ENCODE data around the gene LDLRAD2.

DNA sequence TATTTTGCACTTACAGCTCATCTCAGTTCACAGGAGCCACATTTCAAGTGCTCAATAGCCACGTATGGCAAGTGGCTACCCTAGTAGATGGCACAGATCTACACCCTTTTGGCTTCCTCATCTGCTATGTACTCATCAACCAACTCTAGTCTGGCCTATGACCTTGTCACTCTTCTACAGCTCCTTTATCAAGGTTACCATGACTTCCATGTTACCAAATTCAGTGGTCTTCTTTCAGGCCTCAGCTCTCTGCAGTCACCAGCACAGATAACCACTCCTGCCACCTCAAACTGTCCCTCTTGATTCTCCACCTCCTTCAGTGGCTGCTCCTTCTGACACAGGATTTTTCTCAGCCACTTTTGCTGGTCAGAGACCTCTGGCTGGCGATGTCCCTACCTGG is 17.4 kb upstream of the LDLRAD2 start:
- TF ChIP-seq, protein P1, sequence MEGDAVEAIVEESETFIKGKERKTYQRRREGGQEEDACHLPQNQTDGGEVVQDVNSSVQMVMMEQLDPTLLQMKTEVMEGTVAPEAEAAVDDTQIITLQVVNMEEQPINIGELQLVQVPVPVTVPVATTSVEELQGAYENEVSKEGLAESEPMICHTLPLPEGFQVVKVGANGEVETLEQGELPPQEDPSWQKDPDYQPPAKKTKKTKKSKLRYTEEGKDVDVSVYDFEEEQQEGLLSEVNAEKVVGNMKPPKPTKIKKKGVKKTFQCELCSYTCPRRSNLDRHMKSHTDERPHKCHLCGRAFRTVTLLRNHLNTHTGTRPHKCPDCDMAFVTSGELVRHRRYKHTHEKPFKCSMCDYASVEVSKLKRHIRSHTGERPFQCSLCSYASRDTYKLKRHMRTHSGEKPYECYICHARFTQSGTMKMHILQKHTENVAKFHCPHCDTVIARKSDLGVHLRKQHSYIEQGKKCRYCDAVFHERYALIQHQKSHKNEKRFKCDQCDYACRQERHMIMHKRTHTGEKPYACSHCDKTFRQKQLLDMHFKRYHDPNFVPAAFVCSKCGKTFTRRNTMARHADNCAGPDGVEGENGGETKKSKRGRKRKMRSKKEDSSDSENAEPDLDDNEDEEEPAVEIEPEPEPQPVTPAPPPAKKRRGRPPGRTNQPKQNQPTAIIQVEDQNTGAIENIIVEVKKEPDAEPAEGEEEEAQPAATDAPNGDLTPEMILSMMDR (IDR thresholded peaks at IDR 0.05) = no peak
- TF ChIP-seq POLR2A (IDR thresholded peaks at IDR 0.05) = no peak
